PC-9 (cell line): ENCODE data around the gene ALDH3B2.

Source experiments
- CTCF ChIP-seq: fragments of 200-600 bp; sonication (generic); conservative IDR thresholded peaks from 2 replicates; pipeline ENCODE4 v1.6.1; 2017; ENCODE audit warnings: mixed run types, antibody characterized with exemption, mild to moderate bottlenecking, moderate library complexity
- EZH2 ChIP-seq: fragments of 200-600 bp; sonication (generic); IDR thresholded peaks from 2 replicates; pipeline ENCODE4 v1.8.0; 2017; ENCODE audit warnings: antibody characterized with exemption, low read depth

GRCh38 chr11:67631411-67631810 is 43.0 kb downstream of the ALDH3B2 start:
- TF ChIP-seq CTCF, result no peak
- TF ChIP-seq EZH2, result no peak
